ENCODE results near the gene STBD1.
"Not testable (repeated sequence)": the region's sequence is repeated elsewhere in the genome, so short reads cannot be mapped to it uniquely, and the experiment has no call there.

Gene STBD1

DNA sequence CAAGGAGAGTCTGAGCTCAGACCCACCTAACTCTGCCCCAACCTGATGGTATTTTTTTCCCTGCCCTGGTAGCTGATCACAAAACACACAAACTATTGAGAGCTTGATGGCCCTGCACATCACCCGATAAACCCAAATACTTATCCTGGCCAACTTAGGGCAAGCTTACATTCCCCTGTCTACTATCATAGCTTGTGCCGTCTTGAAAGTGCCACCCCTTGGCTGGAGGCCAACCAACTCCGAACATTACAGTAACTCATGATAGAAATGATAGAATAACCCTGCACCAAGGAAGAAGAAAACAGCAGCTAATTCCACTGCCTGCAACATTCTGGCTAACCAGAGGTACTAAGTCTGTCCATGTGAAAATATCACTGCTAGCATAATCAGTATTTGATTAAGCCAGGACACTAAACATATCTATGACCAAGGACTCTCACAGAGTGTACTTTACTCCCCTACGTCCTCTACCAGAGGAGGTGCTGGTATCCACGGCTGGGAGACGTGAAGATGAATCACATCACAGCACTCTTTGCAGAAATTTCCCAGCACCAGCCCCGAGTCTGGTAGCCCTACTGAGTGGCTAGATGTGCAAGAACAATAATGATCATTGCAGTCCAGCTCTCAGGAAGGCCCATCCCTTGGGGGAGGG is 8.9 kb downstream of the STBD1 start:
- in situ Hi-C loops (cut with HindIII; ENCODE audit: low sequenced_read_pairs): no loop called here

DNA sequence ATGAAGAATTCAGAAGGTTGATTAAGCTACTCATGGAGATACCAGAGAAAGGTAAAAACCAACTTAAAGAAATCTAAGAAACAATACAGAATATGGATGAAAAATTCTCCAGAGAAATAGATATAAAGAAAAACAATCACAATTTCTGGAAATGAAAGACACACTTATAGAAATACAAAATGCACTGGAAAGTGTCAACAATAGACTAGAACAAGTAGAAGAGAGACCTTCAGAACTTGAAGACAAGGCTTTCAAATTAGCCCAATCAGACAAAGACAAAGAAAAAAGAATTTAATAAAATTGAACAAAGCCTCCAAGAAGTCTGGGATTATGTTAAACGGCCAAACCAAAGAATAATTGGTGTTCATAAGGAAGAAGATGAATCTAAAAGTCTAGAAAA is 9.6 kb downstream of the STBD1 start:
- in situ Hi-C loops (cut with HindIII; ENCODE audit: low sequenced_read_pairs): no loop called here

DNA sequence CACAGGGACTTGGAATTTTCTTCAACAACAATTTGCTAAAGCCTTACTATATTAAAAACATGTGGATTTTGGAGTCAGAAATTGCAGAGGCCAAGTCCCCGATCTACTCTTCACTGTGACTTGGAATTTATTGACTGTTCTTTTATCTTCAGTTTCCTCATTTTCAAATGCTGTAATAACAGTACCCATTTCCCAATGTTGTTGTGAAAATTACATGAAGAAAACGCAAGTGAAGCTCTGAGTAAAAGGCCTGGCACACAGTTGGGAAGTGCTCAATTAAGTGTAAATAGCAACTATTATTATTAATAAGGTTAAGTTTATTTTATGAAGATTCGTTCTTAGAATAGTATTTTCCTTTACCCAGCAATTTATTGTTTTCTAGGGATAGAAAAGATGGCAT is 15.7 kb downstream of the STBD1 start:
- in situ Hi-C loops (cut with HindIII; ENCODE audit: low sequenced_read_pairs): no loop called here

DNA sequence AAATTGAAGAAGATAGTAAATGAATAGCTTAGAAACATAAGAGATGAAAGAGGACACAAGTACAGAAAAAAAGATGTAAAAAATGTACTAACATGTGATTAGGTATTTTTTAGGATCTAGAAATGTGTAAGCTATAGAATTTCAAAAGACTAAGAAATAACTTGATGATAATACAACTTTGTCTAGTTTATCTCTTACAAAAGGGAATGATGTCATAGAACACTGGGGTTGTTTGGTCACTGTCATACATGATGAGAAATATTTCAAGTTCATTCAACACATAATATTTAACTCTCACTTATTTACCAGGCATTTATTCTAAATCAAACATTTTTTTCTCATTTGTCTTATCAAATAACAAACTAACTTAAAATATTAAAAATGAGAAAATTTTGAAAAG is 18.5 kb downstream of the STBD1 start:
- in situ Hi-C loops (cut with HindIII; ENCODE audit: low sequenced_read_pairs): no loop called here

DNA sequence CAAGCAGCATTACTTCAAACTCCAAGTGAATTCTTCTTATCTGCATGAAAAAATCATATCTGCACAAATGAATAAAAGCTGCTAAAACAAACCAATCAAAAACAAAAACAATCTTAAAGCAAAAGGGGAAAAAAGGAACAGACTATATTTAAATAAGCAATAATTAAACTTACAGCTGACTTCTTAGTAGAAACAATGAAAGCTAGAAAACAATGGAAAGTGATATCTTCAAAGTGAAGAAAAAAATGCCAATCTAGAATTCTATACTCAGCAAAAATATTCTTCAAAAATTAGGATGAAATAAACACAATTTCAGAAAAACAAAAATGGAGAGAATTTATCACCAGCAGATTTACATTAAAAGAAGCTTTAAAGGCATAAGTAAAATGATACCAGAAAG is 20.0 kb downstream of the STBD1 start:
- in situ Hi-C loops (cut with HindIII; ENCODE audit: low sequenced_read_pairs): no loop called here

DNA sequence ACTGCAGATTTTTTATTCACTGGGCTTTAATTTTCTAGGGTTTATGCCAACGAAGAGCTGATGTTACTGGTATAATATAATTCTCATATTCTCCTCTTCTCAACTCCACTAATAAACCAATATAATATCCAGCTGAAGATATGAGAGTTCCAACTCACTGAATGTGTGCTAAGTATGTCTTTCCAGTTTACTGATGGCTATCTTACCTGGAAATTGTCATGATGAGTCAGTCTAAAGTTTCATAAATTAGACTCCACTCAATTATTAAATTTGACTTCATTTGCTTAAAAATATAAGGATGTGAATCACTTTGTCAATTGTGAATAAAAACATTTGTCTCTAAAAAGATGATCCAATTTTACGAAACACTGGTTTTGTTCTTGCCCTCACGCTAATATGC is 28.4 kb downstream of the STBD1 start:
- in situ Hi-C loops (cut with HindIII; ENCODE audit: low sequenced_read_pairs): no loop called here

DNA sequence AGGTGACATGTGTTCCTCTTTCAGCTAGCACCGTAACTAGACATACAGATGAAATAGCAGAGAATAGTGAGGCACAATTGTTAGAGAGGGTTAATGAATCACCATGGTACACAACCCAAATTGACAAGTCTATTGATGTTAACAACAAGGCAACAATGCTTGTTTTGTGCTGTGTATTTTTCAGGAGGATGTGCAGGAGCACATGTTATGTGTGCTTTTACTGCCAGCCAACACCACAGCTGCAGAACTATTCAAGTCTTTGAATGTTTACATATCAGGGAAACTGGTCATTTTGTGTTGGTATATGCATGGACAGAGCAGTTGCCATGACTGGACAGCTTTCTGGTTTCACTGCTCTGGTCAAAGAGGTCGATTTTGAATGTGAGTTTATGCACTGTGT is 32.8 kb downstream of the STBD1 start:
- in situ Hi-C loops (cut with HindIII; ENCODE audit: low sequenced_read_pairs): no loop called here

DNA sequence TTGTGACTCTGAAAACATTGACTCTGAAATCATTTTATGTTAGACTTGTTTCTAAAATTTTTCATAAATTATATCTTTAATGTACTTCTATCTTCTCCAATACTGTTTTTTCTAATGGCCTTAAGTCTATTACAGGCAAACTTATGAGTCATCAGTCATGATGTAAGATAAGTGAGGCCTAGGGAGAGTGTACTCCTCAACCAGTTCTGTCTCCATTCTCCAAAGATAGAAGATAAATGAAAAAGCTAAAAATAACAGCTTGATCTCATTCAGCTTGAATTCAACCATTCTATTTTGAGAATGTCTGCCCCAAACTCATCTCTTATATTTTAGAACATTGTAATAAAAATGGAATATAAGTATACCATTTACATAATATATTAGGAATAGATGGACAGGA is 34.5 kb downstream of the STBD1 start:
- in situ Hi-C loops (cut with HindIII; ENCODE audit: low sequenced_read_pairs): no loop called here

DNA sequence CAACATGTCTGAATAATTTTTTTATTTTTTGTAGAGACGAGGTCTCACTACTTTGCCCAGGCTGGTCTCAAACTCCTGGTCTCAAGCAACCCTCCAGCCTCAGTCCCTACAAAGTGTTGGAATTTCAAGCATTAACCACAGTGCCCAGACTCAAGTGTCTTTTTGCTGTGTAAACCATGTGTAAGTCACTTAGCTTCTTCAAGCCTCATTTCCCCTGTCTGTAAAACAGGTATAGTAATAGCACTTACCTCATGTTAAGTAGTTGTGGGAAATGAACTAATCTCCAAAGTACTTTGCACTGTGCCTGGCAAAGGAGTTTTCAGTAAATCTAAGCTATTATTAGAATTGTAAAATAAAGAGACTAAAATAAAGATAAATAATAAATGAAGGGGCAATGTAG is 35.7 kb downstream of the STBD1 start:
- in situ Hi-C loops (cut with HindIII; ENCODE audit: low sequenced_read_pairs): no loop called here

DNA sequence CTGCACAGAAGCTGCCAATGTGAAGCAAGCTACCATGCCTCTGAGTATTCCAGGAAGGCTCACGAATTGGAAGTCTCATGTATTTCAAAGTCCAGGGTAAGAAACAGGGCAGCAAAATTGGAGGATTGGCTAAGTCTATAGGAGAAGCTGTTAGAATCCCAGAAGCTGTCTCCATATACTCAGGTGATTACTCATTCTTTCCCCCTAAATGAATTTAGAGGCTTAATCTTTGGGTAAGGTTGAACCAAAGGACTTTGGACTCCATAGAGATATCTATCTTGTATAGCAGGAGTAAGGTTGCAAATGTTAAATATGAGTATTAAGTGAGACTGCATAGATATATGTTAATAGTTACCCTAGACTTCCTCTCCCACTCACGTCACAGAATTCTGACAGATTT is 36.3 kb downstream of the STBD1 start:
- in situ Hi-C loops (cut with HindIII; ENCODE audit: low sequenced_read_pairs): no loop called here

DNA sequence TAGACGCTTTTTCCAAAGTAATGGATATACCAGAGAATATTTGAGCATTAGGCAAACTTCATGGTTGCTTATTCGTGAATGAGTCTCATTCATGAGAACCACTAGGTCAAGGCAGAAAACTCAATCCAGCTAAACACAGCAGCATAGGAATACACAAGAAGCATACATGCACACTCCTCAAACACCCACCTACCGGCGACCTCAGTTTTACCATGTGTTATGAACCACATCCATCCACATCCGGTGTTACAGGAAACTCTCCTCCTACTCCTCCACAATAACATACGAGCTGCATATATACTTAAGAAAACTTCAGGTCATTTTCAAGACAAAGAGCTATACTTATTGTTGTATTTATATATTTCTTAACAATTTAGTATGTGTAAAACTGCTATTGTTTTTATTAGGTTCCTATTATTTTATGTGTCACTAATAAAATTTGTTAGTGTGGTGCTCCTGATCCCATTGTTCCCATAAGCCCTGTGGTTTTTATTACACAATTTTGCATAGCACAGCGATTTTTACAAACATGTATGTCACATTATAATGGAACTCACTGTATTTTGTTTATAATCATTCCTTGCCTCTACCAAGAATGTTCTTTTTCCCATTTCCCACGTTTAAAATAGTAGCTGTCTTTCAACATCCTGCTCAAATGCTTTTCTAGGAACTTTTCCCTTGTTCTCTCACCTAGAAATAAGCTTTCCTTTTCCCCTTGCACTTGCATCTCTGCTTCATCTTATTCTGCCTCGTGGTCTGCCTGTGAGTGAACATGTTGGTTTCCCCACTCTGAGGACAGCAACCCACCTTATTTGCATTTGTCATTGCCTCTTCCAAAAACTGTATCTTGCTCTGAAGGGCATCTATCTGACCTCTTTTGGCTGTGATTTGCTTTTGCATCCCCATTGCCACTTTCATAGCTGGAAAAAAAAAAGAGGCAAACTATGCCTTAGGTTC is 48.3 kb downstream of the STBD1 start:
- in situ Hi-C loops (cut with HindIII; ENCODE audit: low sequenced_read_pairs): no loop called here

DNA sequence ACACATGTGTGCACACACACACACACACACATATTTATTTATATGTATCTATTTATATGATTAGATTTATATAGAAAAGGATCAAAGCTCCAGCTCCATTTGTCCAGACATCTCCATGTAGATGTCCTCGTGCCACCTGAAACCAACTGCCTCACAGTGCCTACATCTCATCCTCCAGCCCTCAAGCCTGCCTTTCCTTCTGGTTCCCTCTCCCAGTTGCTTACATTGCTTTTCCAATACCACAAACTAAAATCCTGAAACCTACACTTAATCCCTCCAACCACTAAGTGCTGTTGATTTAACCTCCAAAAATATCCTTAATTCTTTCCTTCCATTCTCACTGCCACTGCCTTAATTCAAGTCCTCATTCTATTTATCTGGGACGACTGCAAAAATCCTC is 51.4 kb downstream of the STBD1 start:
- in situ Hi-C loops (cut with HindIII; ENCODE audit: low sequenced_read_pairs): no loop called here

DNA sequence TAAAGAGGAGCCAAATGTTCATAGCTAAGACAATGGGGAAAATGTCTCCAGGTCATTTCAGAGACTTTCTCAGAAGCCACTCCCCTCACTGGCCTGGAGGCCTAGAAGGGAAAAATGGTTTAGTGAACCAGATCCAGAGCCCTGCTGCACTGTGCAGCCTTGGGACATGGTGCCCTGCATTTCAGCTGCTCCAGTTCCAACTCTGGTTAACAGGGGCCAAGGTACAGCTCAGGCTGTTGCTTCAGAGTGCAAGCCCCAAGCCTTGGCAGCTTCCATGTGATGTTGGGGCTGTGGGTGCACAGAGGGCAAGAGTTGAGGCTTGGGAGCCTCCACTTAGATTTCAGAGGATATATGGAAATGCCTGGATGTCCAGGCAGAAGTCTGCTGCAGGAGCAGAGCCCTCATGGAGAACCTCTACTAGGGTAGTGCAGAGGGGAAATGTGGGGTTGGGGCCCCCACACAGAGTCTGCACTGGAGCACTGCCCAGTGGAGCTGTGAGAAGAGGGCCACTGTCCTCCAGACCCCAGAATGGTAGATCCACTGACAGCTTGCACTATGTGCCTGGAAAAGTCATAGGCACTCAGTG is 53.4 kb downstream of the STBD1 start:
- in situ Hi-C loops (cut with HindIII; ENCODE audit: low sequenced_read_pairs): not testable (repeated sequence)

Data from endothelial cell of hepatic sinusoid (primary cell).